GM18520 (cell line): ENCODE measurements around the gene MYO3A.
"Not testable (repeated sequence)": the region's sequence is repeated elsewhere in the genome, so short reads cannot be mapped to it uniquely, and the experiment has no call there.

Experiments used
- ATAC-seq: cut with Tn5 transposase; IDR thresholded peaks from one replicate; pipeline ENCODE4 v1.9.1; 2021; ENCODE audit not compliant: unreplicated experiment

MYO3A gene

GRCh38 chr10:26087666-26088065, 153.6 kb downstream of the MYO3A start:
- no peak for ATAC-seq

DNA sequence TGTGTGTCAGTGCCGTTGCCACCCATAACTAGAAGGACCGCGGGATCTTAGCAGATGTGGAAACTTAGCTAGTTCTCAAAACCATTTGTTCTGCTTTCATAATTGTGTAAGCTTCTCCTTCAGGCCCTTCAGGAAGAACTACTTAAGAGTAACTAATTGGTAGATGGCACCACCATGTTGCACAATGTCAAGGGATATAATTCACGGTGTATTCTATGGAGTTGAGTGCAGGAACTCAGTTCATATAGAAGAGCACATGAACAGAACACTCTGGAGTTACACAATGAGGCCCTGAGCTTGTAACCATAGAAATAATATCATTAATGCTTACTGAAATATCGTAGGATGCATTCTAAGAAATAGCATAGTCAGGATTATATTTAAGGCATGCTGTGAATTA, 156.0 kb downstream of the MYO3A start:
- ATAC-seq = no peak

DNA sequence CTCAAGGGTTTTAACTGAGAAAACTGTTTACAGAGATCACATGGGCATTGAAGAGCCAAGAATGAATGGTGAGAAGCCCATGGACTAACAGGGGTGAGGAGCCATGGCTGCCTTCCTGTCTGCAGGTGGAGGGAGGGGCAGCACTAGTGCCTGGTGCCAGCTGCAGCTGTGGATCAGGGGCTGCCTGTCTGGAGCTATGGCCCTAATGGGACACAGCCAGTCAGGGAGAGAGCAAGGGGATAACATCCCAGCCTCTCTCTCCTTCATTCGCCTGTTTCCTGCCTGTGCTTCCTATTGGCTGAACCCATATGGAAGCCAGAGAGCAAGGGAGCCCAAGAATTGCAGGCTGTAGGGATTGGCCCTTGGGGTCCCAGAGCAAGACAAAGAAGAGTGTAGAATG, 156.7 kb downstream of the MYO3A start:
- no peak for ATAC-seq

DNA sequence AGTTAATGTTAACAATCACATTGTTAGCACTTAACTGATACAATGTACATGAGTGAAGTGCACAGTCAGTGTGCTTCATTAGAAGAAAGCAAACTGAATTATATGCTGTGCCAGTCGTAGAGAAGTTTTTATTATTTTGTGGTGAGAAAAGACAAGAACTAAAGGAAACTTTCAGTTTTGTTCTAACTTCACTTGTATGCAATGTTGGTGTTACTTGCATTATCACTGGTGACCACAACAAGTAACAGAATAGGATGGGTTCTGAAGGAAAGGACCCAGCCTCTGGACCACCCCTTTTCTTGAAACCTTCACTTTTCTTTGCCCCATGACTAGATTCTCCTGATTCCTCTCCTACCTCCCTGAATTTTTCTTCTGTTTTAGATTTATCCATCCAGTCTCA, 159.2 kb downstream of the MYO3A start:
- no peak for ATAC-seq

GRCh38 chr10:26095781-26096180, 161.8 kb downstream of the MYO3A start:
- no peak for ATAC-seq

GRCh38 chr10:26097549-26097948, 163.5 kb downstream of the MYO3A start:
- ATAC-seq = not testable (repeated sequence)

DNA sequence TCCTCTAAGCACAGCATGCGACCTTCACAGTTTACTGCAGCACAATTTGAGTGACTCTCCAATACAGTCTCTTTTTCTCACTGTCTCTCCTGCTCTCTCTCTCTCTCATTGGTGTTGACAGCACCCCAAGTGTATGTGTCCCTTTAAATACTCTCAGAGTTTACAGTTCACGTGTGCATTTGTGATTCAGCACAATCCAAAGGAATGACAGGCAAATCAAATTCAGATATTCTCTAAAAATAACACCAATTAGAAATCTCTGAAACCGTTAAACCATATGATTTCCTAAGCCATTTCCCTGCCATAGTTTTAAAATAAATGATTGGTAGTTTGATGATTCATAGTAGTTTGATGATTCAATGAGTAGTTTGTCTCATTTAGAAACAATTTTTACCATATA, 178.5 kb downstream of the MYO3A start:
- no peak for ATAC-seq

DNA sequence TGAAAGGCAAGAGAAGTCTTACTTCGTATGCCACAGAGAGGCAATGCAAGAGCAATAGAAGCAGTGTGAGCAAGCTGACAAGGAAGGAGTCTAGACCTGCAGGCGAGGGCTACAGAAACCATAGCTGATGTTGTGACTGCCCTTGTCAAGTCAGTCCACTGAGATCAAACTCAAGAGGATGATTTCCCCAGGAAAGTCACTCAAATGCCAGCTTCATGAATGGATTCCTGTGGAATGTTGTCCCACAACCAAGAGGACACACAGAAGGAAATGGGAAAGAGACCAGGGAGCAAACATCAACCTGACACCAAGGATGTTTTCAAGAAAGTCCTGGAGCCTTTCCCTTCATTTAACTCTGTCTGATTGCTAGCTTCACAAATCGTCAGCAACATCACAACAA, 204.6 kb downstream of the MYO3A start:
- ATAC-seq = no peak

DNA sequence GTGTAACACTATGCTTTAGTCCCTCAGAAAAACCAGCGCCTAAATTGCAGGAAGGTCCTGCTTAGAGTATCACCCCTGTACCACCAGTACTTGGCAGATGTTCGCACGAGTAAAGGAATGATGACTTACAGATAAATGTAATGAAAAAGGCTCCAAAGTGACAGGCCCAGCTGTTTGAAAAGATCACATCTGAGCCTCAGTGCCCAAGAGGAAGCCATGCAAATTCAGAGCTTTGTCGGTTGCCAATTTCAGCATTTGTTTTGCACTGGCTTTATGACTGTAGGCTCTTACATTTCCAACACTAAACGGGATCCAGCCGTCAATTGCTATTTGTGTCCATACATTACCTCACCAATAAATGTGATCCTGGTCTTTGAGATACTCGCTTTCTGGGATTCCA, 222.0 kb downstream of the MYO3A start:
- ATAC-seq = no peak

GRCh38 chr10:26157734-26158133, 223.7 kb downstream of the MYO3A start:
- no peak for ATAC-seq

- no peak for ATAC-seq
These were observed 235.4 kb downstream of the MYO3A start for GRCh38 chr10:26169466-26169865.

- no peak for ATAC-seq
These were observed 238.1 kb downstream of the MYO3A start for GRCh38 chr10:26172131-26172530.

GRCh38 chr10:26173837-26174236, 239.8 kb downstream of the MYO3A start:
- no peak for ATAC-seq

GRCh38 chr10:26177341-26177740, 243.3 kb downstream of the MYO3A start:
- ATAC-seq = no peak

DNA sequence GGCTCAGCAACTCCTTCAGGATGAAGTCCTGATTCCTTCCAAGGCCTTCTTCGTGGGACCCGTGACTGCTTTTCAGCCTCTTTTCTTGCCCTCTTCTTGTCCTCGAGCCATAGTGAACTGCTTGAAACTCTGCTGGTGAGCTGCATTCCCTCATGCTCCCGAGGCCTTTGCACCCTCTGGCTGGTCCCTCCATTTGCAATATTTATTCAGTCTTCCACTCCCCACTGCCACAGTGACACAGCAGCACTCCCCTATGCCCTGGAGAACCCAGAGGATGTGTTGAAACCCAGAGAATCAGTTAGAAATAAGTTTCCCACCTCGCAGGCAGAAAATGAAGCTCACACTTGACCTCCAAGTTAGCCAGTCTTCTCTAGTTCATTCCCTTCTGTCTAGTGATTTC, 260.2 kb downstream of the MYO3A start:
- no peak for ATAC-seq

GRCh38 chr10:26197248-26197647, 263.2 kb downstream of the MYO3A start:
- ATAC-seq = no peak

DNA sequence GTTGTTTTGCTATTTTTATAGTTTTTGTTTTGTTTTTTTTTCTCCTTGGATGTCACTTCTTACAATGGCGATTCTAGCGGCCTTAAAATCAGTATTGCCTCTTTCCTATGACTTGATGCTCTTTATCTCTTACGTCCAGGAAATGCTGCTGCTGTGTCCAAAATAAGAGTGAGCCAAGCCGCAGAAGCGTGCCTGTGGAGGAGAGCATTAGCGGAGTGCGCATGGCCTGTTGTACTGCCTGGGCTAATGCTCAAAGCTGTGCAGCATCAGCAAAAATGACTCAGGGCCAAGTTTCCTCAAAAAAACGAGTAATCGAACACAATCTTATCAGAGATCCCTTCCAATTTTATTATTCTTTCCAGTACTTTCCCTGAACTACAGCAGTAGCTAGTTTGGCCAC, 264.1 kb downstream of the MYO3A start:
- no peak for ATAC-seq

- ATAC-seq = no peak
These were observed 265.8 kb downstream of the MYO3A start for GRCh38 chr10:26199841-26200240.

DNA sequence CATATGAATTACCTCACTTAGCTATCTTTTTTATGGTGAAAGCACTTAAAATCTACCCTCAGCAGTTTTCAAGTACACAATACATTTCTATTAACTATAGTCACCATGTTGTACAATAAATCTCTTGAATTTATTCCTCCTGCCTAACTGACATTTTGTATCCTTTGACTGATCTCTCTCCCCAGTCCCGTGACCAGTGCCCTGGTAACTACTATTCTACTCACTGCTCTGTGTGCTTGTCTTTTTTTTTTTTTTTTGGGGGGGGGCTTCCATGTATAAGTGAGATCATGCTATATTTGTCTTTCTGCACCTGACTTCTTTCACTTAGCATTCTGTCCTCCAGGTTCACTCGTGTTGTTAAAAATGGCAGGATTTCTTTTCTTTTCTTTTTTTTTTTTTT, 271.2 kb downstream of the MYO3A start:
- ATAC-seq = no peak

GRCh38 chr10:26211781-26212444, 277.9 kb downstream of the MYO3A start:
- no peak for ATAC-seq

DNA sequence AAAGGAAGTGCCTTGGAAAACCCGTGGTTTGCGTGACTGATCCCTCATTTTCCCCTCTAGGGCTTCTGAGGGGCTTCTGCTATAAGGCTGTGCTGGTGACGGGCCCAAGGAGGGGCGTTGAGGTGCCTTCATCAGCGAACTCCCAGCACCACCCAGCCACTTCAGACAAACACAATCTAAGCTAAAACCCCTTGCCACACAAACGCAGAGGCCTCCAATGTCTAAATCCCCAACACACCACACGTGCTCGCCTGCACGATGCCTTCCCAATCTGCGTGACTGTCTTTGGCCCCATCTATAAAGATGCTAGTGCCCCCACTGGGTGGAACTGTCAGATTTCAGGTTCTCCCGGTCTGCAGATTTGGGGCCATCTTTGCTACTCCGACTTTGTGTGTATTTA, 278.5 kb downstream of the MYO3A start:
- ATAC-seq = no peak

DNA sequence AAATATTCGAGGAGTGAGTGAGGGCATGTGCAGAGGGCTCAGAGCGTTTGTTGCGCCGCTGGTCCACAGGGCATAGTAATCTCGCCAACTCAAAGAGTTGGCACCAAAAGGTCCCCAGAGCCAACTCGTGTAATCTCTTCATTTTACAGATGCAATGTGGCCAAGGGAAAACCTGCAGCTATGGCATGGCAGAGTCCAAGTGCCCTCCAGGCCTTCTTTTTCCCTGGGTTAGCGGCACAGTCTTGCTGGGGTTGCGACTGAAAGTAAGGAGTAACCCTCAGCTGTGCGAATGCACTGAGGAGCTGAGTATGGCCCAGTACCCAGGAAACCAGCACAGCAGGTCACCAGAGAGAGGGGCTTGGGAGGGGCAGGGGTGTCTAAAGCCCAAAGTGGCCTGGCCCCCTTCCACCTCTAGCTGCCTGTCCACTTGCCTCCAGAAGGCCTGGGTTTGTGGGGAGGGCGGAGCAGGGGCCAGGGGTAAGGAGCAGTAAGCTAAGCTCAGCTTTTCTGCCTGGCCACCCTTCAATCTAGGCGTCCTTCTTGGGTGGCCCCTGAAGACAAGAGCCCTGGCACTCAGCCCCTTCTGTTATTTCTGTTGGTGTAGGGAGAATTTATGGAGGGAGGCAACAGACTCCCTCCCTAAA, 279.2 kb downstream of the MYO3A start:
- no peak for ATAC-seq

- no peak for ATAC-seq
These were observed 280.0 kb downstream of the MYO3A start for GRCh38 chr10:26214004-26214403.
